HCT116 (cell line): Measurements from ENCODE around the gene BAZ1B. TPM values are rescaled to one million over a fixed set of nuclear protein-coding genes. Genes with fewer than 3 reads are reported as not detected.
"Not testable (repeated sequence)": the region's sequence is repeated elsewhere in the genome, so short reads cannot be mapped to it uniquely, and the experiment has no call there.

ENCODE experiments used
- ATAC-seq: fragments of 200-7000 bp; cut with Tn5 transposase; 2 replicates; pipeline ENCODE4 v1.9.1; 2020; ENCODE audit warnings: mild to moderate bottlenecking, moderate library complexity
- BruUV-seq: library from RNA; stranded (reverse); fragments of 400-500 nt; replicated peaks from 2 replicates; lab custom pipeline; 2021; lab: Mats Ljungman, UMichigan
- CTCF ChIA-PET: fragments of 300-600 bp; sonication (Branson Sonifier 250); formaldehyde crosslinking; loops from one replicate; lab custom pipeline; 2021; ENCODE audit warnings: antibody characterized with exemption; lab: Charles Lee
- POLR2A ChIA-PET: fragments of 300-600, 350-600 bp; sonication (Branson Sonifier 250); formaldehyde crosslinking; loops from one replicate; lab custom pipeline; 2021; ENCODE audit warnings: antibody characterized with exemption; lab: Charles Lee
- RAD21 ChIA-PET, 2 experiments: fragments of 300-600 bp; sonication (Branson Sonifier 250); formaldehyde crosslinking; loops; one replicate each; lab custom pipeline; 2023; ENCODE audit warnings: low total read pairs in 2 of 2; ENCODE audit not compliant: uncharacterized antibody in 2 of 2, unreplicated experiment in 2 of 2, low non-redundant PET in 1 of 2; lab: Charles Lee
- DNase-seq: peaks from one replicate; pipeline ENCODE4 v3.0.0-alpha.2; 2010; ENCODE audit warnings: low read depth, low spot score
- H2AFZ ChIP-seq: fragments of 200-600 bp; shearing (Covaris generic), sonication (generic); 2 replicates; pipeline ENCODE4 v1.6.1; 2017; ENCODE audit warnings: low read depth, mixed run types, mixed read lengths, antibody characterized with exemption, low read length; ENCODE audit not compliant: poor library complexity, severe bottlenecking
- H3K27ac ChIP-seq: 2 replicates; pipeline ENCODE4 v1.5.1; 2012; ENCODE audit warnings: low read depth, low read length
- H3K27me3 ChIP-seq: fragments of 200-600 bp; sonication (generic); 2 replicates; pipeline ENCODE4 v1.6.1; 2016; ENCODE audit warnings: mixed run types, low read length, mixed read lengths; ENCODE audit not compliant: insufficient read depth
- H3K36me3 ChIP-seq, 2 experiments: fragments of 200-500 bp in 1 of 2; fragments of 200-600 bp in 1 of 2; sonication (Bioruptor generic) in 1 of 2; sonication (generic) in 1 of 2; 2 replicates each; pipeline versions ENCODE4 v1.5.1 to v1.6.1; 2014 to 2016; ENCODE audit warnings: low read length in 2 of 2, inconsistent platforms in 1 of 2, mixed read lengths in 1 of 2, mixed run types in 1 of 2; ENCODE audit not compliant: insufficient read depth in 2 of 2, control insufficient read depth in 1 of 2
- H3K4me1 ChIP-seq, 2 experiments: fragments of 200-600 bp in 1 of 2; sonication (generic) in 1 of 2; 2 replicates each; pipeline versions ENCODE4 v1.5.1 to v1.6.1; 2012 to 2017; ENCODE audit warnings: low read length in 2 of 2, inconsistent platforms in 1 of 2, mild to moderate bottlenecking in 1 of 2, mixed read lengths in 1 of 2, mixed run types in 1 of 2, moderate library complexity in 1 of 2; ENCODE audit not compliant: insufficient read depth in 2 of 2, control insufficient read depth in 1 of 2
- H3K4me2 ChIP-seq: fragments of 200-600 bp; sonication (generic); 2 replicates; pipeline ENCODE4 v1.6.1; 2017; ENCODE audit warnings: mixed run types, low read length, mixed read lengths
- H3K4me3 ChIP-seq, 2 experiments: fragments of 200-600 bp in 1 of 2; sonication (generic) in 1 of 2; replicated peaks in 1 of 2; 2 replicates each; pipeline ENCODE4 v1.5.1; 2011 to 2016; ENCODE audit warnings: low read length in 2 of 2, control low read depth in 1 of 2, low read depth in 1 of 2, mild to moderate bottlenecking in 1 of 2, mixed read lengths in 1 of 2, mixed run types in 1 of 2
- H3K79me2 ChIP-seq: fragments of 200-600 bp; sonication (generic); 2 replicates; pipeline ENCODE4 v1.6.1; 2017; ENCODE audit warnings: mild to moderate bottlenecking, mixed run types, low read length, moderate library complexity, mixed read lengths; ENCODE audit not compliant: insufficient read depth
- H3K9ac ChIP-seq: fragments of 200-600 bp; sonication (generic); 2 replicates; pipeline ENCODE4 v1.6.1; 2016; ENCODE audit warnings: low read length, mixed read lengths
- H3K9me2 ChIP-seq: fragments of 200-600 bp; sonication (generic), shearing (Covaris generic); 2 replicates; pipeline ENCODE4 v1.6.1; 2017; ENCODE audit warnings: mixed run types, mild to moderate bottlenecking, moderate library complexity; ENCODE audit not compliant: insufficient read depth
- H3K9me3 ChIP-seq, 2 experiments: fragments of 200-500 bp in 1 of 2; fragments of 200-600 bp in 1 of 2; sonication (Bioruptor generic) in 1 of 2; sonication (generic) in 1 of 2; 2 replicates each; pipeline ENCODE4 v1.6.1; 2014 to 2017; ENCODE audit warnings: low read length in 2 of 2, mixed read lengths in 2 of 2, inconsistent platforms in 1 of 2, low read depth in 1 of 2, mild to moderate bottlenecking in 1 of 2, mixed run types in 1 of 2, moderate library complexity in 1 of 2; ENCODE audit not compliant: control insufficient read depth in 1 of 2, insufficient read depth in 1 of 2
- H4K20me1 ChIP-seq: fragments of 200-600 bp; sonication (generic), shearing (Covaris generic); 2 replicates; pipeline ENCODE4 v1.6.1; 2017; ENCODE audit warnings: mixed run types, mild to moderate bottlenecking, moderate library complexity; ENCODE audit not compliant: insufficient read depth
- CBX3 ChIP-seq: IDR thresholded peaks from 2 replicates; pipeline ENCODE4 v1.6.1; 2012; ENCODE audit warnings: low read depth
- CEBPB ChIP-seq: IDR thresholded peaks from 2 replicates; pipeline ENCODE4 v1.6.1; 2012; ENCODE audit warnings: low read depth
- EGR1 ChIP-seq: IDR thresholded peaks from 2 replicates; pipeline ENCODE4 v1.6.1; 2012; ENCODE audit warnings: low read depth
- EZH2 ChIP-seq: fragments of 200-600 bp; sonication (generic); IDR thresholded peaks from 2 replicates; pipeline ENCODE4 v1.6.1; 2017; ENCODE audit warnings: antibody characterized with exemption, mixed run types
- FOSL1 ChIP-seq: IDR thresholded peaks from 2 replicates; pipeline ENCODE4 v1.6.1; 2012; ENCODE audit warnings: low read depth
- POLR2A ChIP-seq: IDR thresholded peaks from 2 replicates; pipeline ENCODE4 v1.7.0; 2011; ENCODE audit warnings: borderline replicate concordance; ENCODE audit not compliant: insufficient read depth, insufficient read length; ENCODE audit errors: extremely low read depth
- RAD21 ChIP-seq: IDR thresholded peaks from 2 replicates; pipeline ENCODE4 v1.6.1; 2012; ENCODE audit warnings: low read depth, mild to moderate bottlenecking
- SP1 ChIP-seq: IDR thresholded peaks from 2 replicates; pipeline ENCODE4 v1.6.1; 2012; ENCODE audit warnings: low read depth
- TCF7L2 ChIP-seq: IDR thresholded peaks from 2 replicates; pipeline ENCODE4 v1.7.0; 2011; ENCODE audit warnings: borderline replicate concordance, inconsistent platforms; ENCODE audit not compliant: insufficient read depth, insufficient read length; ENCODE audit errors: extremely low read depth
- YY1 ChIP-seq: IDR thresholded peaks from 2 replicates; pipeline ENCODE4 v1.6.1; 2011; ENCODE audit warnings: low read length, low read depth, moderate library complexity, mild to moderate bottlenecking; ENCODE audit not compliant: insufficient replicate concordance; ENCODE audit errors: extremely low read depth
- ZFX ChIP-seq: fragments of 450-650 bp; IDR thresholded peaks from 2 replicates; pipeline ENCODE4 v1.6.1; 2017
- ZNF274 ChIP-seq: fragments of 200-500 bp; sonication (Bioruptor generic); IDR thresholded peaks from 2 replicates; pipeline ENCODE4 v1.6.1; 2014; ENCODE audit warnings: mild to moderate bottlenecking, low read depth, low read length, inconsistent platforms
- intact Hi-C: fragments of 100-400 bp; cut with micrococcal nuclease; formaldehyde crosslinking; loops from 2 replicates; pipeline ENCODE4 v1.10.0; 2022
- total RNA-seq: library from RNA; stranded (reverse); gene quantifications from one replicate; pipeline ENCODE4 v1.2.1, GENCODE V29; 2021; ENCODE audit not compliant: unreplicated experiment
- TF ChIP-seq, protein P1 (sequence below): IDR thresholded peaks from 2 replicates; pipeline ENCODE4 v1.6.1; 2012; ENCODE audit warnings: low read depth
- TF ChIP-seq, protein P2 (sequence below), 3 experiments: fragments of 200-600 bp in 1 of 3; sonication (generic) in 1 of 3; IDR thresholded peaks in 2 of 3; conservative IDR thresholded peaks in 1 of 3; 2 replicates each; pipeline ENCODE4 v1.5.1; 2012 to 2017; ENCODE audit warnings: low read depth in 2 of 3, low read length in 2 of 3, antibody characterized with exemption in 1 of 3, borderline replicate concordance in 1 of 3, control low read depth in 1 of 3, mild to moderate bottlenecking in 1 of 3, mixed read lengths in 1 of 3, mixed run types in 1 of 3, moderate library complexity in 1 of 3; ENCODE audit not compliant: insufficient read depth in 1 of 3
- TF ChIP-seq, protein P3 (sequence below): IDR thresholded peaks from 2 replicates; pipeline ENCODE4 v1.6.1; 2012
- TF ChIP-seq, protein P4 (sequence below): IDR thresholded peaks from 2 replicates; pipeline ENCODE4 v1.6.1; 2012

BAZ1B gene
- total RNA-seq, 1 experiment from 2014 or later, result 81.1 TPM

DNA sequence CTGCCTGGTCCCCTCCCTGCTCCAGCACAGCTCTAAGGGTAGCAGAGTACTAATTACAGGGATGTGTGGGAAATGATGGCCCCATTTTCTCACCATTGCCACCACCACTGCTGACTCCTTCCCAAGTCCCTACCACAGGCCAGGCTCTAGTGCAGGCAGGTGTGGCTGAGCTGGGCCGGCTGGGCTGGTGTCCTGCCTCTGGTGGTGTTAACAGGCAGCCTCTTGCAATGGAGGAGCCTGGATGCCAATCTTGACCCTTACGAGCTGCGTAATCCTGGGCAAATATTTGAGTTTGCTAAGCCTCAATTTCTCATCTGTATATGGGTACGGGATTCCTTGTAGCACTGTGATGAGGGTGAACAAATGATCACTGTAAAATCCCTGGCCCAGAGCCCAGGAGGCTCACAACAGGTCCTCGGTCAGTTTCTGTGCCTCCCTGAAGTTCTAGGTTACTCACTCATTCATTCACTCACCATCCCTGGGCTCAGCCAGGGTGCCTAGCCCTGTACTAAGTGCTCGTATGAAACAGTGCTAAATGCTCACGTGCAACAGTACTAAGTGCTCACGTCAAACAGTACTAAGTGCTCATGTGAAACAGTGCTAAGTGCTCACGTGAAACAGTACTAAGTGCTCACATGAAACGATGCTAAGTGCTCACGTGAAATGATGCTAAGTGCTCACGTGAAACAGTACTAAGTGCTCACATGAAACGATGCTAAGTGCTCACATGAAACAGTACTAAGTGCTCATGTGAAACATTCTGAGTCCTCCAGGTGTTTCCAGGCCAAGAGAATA, 90.9 kb downstream of the BAZ1B start:
- no peaks in the 10 kb centered on the region for H3K9me2 ChIP-seq
- no peak overlapping the region for H3K4me3 ChIP-seq
- no peak for DNase-seq
- no TSS peak for BruUV-seq
- H3K4me1 ChIP-seq, result peaks cover 2 to 13% of the 10 kb centered on the region in 2 experiments; a peak in 3 of 4 replicates
- ATAC-seq, result no peak
- intact Hi-C loops, result no loop called here
- RAD21 ChIA-PET, result no interaction called here
- no peaks in the 10 kb centered on the region for H3K9me3 ChIP-seq
- H3K36me3 ChIP-seq, result no peaks in the 10 kb centered on the region
- H3K4me2 ChIP-seq, result no peak overlapping the region
- H3K27me3 ChIP-seq, result no peaks in the 10 kb centered on the region
- H2AFZ ChIP-seq, result no peak overlapping the region
- no peak for TF ChIP-seq EGR1
- TF ChIP-seq FOSL1, result no peak
- no peak for TF ChIP-seq SP1
- no peak for TF ChIP-seq POLR2A
- TF ChIP-seq, protein P1, sequence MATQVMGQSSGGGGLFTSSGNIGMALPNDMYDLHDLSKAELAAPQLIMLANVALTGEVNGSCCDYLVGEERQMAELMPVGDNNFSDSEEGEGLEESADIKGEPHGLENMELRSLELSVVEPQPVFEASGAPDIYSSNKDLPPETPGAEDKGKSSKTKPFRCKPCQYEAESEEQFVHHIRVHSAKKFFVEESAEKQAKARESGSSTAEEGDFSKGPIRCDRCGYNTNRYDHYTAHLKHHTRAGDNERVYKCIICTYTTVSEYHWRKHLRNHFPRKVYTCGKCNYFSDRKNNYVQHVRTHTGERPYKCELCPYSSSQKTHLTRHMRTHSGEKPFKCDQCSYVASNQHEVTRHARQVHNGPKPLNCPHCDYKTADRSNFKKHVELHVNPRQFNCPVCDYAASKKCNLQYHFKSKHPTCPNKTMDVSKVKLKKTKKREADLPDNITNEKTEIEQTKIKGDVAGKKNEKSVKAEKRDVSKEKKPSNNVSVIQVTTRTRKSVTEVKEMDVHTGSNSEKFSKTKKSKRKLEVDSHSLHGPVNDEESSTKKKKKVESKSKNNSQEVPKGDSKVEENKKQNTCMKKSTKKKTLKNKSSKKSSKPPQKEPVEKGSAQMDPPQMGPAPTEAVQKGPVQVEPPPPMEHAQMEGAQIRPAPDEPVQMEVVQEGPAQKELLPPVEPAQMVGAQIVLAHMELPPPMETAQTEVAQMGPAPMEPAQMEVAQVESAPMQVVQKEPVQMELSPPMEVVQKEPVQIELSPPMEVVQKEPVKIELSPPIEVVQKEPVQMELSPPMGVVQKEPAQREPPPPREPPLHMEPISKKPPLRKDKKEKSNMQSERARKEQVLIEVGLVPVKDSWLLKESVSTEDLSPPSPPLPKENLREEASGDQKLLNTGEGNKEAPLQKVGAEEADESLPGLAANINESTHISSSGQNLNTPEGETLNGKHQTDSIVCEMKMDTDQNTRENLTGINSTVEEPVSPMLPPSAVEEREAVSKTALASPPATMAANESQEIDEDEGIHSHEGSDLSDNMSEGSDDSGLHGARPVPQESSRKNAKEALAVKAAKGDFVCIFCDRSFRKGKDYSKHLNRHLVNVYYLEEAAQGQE, result no peak
- TF ChIP-seq, protein P2, sequence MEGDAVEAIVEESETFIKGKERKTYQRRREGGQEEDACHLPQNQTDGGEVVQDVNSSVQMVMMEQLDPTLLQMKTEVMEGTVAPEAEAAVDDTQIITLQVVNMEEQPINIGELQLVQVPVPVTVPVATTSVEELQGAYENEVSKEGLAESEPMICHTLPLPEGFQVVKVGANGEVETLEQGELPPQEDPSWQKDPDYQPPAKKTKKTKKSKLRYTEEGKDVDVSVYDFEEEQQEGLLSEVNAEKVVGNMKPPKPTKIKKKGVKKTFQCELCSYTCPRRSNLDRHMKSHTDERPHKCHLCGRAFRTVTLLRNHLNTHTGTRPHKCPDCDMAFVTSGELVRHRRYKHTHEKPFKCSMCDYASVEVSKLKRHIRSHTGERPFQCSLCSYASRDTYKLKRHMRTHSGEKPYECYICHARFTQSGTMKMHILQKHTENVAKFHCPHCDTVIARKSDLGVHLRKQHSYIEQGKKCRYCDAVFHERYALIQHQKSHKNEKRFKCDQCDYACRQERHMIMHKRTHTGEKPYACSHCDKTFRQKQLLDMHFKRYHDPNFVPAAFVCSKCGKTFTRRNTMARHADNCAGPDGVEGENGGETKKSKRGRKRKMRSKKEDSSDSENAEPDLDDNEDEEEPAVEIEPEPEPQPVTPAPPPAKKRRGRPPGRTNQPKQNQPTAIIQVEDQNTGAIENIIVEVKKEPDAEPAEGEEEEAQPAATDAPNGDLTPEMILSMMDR (IDR thresholded peaks at IDR 0.05 in 2 of 3, conservative IDR thresholded peaks at IDR 0.05 in 1 of 3; ENCODE audit: borderline replicate concordance in 1 of 3, insufficient read depth in 1 of 3, low read depth in 2 of 3, low read length in 2 of 3), result no peak
- TF ChIP-seq TCF7L2, result no peak
- TF ChIP-seq ZFX, result no peak
- TF ChIP-seq, protein P3, sequence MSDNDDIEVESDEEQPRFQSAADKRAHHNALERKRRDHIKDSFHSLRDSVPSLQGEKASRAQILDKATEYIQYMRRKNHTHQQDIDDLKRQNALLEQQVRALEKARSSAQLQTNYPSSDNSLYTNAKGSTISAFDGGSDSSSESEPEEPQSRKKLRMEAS, result no peak
- TF ChIP-seq RAD21, result no peak
- TF ChIP-seq, protein P4, sequence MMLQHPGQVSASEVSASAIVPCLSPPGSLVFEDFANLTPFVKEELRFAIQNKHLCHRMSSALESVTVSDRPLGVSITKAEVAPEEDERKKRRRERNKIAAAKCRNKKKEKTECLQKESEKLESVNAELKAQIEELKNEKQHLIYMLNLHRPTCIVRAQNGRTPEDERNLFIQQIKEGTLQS, result no peak
- TF ChIP-seq YY1, result no peak
- no peak for TF ChIP-seq CBX3
- no peak for TF ChIP-seq CEBPB
- no peak for TF ChIP-seq ZNF274
- no peak for TF ChIP-seq EZH2
- TF ChIP-seq, all 23 proteins: peak for 0
- POLR2A ChIA-PET, result no interaction called here
- H3K9ac ChIP-seq, result no peak overlapping the region
- H3K27ac ChIP-seq, result no peak overlapping the region
- no peaks in the 10 kb centered on the region for H4K20me1 ChIP-seq
- CTCF ChIA-PET, result no interaction called here
- no peaks in the 10 kb centered on the region for H3K79me2 ChIP-seq

DNA sequence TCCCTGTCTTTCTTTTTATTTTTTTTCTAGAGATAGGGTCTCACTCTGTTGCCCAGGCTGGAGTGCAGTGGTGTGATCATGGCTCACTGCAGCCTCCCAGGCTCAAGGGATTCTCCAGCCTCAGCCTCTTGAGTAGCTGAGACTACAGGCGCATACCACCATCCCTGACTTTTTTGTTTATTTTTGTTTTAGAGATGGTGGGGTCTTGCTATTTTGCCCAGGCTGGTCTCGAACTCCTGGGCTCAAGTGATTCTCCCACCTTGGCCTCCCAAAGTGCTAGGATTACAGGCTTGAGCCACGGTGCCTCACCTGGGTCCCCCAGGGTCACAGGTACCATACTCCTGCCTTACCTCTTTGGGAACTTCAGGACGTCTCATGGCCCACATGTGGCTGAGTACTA, 91.6 kb downstream of the BAZ1B start:
- DNase-seq, H3K9me3 ChIP-seq, H3K79me2 ChIP-seq, H3K9me2 ChIP-seq, BruUV-seq, H3K36me3 ChIP-seq, intact Hi-C loops, ATAC-seq, H3K4me3 ChIP-seq, H3K4me2 ChIP-seq, H3K27me3 ChIP-seq, H3K4me1 ChIP-seq, H4K20me1 ChIP-seq, POLR2A ChIA-PET, H3K27ac ChIP-seq, CTCF ChIA-PET, RAD21 ChIA-PET, H2AFZ ChIP-seq, H3K9ac ChIP-seq: not testable (repeated sequence)
